Measurements from ENCODE around the gene KRT73.

KRT73 gene

GRCh38 chr12:52616680-52617402 is 1.5 kb downstream of the KRT73 start:
- DNase-seq: no peak

- no peak for DNase-seq
Observed at GRCh38 chr12:52615912-52616311, 2.4 kb downstream of the KRT73 start.

GRCh38 chr12:52615208-52615868 is 3.0 kb downstream of the KRT73 start:
- no peak for DNase-seq

GRCh38 chr12:52614381-52615207 is 3.8 kb downstream of the KRT73 start:
- no peak for DNase-seq

- DNase-seq: no peak
Observed at GRCh38 chr12:52613384-52614030, 4.9 kb downstream of the KRT73 start.

- no peak for DNase-seq
Observed at GRCh38 chr12:52612431-52613383, 5.7 kb downstream of the KRT73 start.

GRCh38 chr12:52611080-52611468 is 7.3 kb downstream of the KRT73 start:
- DNase-seq: no peak

- DNase-seq: no peak
Observed at GRCh38 chr12:52608826-52609630, 9.3 kb downstream of the KRT73 start.

GRCh38 chr12:52608161-52608560 is 10.2 kb downstream of the KRT73 start:
- DNase-seq: no peak

- DNase-seq: no peak
Observed at GRCh38 chr12:52607314-52607713, 11.0 kb downstream of the KRT73 start.

GRCh38 chr12:52606581-52607218 is 11.7 kb downstream of the KRT73 start:
- DNase-seq: no peak

GRCh38 chr12:52606096-52606495 is 12.3 kb downstream of the KRT73 start:
- DNase-seq: no peak

- DNase-seq: no peak
Observed at GRCh38 chr12:52605542-52605941, 12.8 kb downstream of the KRT73 start.

- no peak for DNase-seq
Observed at GRCh38 chr12:52604859-52605258, 13.5 kb downstream of the KRT73 start.

- DNase-seq: no peak
Observed at GRCh38 chr12:52603314-52603713, 15.0 kb downstream of the KRT73 start.

GRCh38 chr12:52602552-52602951 is 15.8 kb downstream of the KRT73 start:
- DNase-seq: no peak

- DNase-seq: no peak
Observed at GRCh38 chr12:52601671-52602070, 16.7 kb downstream of the KRT73 start.

- no peak for DNase-seq
Observed at GRCh38 chr12:52600941-52601481, 17.3 kb downstream of the KRT73 start, which contains the start of gene KRT72. Gene KRT72, minus strand, starts transcription at chr12:52601463. Its CDS starts 11 bp downstream, at chr12:52601452.

- DNase-seq: no peak
Observed at GRCh38 chr12:52600475-52600874, 17.9 kb downstream of the KRT73 start.

- no peak for DNase-seq
Observed at GRCh38 chr12:52600071-52600470, 18.3 kb downstream of the KRT73 start.
